DMS114 treated with DMSO at 0.1 percent for 48 hours (cell line): ENCODE results near the gene FOXP1.

Experiments used
- DNase-seq: peaks from one replicate; lab custom pipeline; 2025; ENCODE audit not compliant: unreplicated experiment; lab: John Stamatoyannopoulos, UW

Gene FOXP1

GRCh38 chr3:71433631-71434030 is 149.9 kb downstream of the FOXP1 start:
- no peak for DNase-seq

GRCh38 chr3:71432044-71432975 is 151.2 kb downstream of the FOXP1 start:
- DNase-seq, result no peak

DNA sequence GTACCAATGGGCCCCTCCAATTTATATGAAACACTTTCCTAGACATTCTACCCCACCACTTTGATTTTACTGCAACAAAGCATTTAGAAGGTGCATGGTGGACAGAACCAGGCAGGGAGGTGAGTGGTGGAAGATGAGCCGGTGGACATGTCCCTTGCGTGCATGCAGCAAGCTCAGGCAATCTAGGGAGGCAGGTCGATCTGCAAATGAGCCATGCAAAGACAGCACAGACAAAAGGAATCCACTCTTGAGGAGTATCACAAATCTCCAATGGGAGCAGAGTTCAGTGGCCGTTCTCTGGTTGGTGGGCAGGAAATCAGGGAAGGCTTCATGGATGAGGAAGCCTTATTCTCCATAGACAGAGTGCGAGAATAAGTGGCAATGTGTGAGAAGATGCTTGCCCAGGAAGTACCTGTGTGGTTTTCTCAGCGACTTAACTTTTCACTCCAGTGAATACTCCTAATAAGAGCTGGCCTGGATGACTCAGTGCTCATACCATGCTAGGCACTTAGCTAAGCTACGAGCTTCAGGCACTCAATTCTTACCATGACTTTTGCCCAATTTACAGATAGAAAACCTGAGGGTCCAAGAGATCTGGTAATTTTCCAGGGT is 152.5 kb downstream of the FOXP1 start:
- DNase-seq, result no peak

- no peak for DNase-seq
Measured at GRCh38 chr3:71429597-71429988, 153.9 kb downstream of the FOXP1 start.

GRCh38 chr3:71428841-71429596 is 154.5 kb downstream of the FOXP1 start:
- DNase-seq, result no peak

DNA sequence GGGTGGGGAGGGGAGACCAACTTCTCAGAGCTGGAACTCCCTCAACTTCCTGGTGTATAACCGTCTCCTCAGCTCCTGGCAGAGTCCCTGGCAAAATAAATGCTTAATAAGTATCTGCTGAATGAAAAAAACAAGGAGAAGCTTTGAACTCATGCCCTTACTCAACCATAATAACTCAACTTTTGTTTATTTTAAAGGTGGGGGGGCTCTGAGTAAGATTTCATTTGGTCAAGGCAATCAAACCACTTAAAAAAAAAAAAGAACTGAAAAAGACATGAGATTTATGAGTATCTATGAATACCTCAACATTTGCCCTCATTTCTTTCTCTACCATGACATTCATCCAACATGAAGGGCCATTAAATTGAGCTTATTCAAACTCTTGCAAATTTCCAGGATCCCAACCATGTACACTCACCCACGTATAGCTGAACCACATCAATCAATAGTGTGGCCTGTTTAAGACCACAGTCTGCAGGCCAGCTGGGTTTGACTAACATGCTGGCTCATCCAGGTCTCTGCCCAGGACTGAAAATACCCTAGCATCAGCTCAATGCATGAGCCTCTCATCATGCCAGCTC is 157.9 kb downstream of the FOXP1 start:
- no peak for DNase-seq

GRCh38 chr3:71423151-71423906 is 160.2 kb downstream of the FOXP1 start:
- no peak for DNase-seq

DNA sequence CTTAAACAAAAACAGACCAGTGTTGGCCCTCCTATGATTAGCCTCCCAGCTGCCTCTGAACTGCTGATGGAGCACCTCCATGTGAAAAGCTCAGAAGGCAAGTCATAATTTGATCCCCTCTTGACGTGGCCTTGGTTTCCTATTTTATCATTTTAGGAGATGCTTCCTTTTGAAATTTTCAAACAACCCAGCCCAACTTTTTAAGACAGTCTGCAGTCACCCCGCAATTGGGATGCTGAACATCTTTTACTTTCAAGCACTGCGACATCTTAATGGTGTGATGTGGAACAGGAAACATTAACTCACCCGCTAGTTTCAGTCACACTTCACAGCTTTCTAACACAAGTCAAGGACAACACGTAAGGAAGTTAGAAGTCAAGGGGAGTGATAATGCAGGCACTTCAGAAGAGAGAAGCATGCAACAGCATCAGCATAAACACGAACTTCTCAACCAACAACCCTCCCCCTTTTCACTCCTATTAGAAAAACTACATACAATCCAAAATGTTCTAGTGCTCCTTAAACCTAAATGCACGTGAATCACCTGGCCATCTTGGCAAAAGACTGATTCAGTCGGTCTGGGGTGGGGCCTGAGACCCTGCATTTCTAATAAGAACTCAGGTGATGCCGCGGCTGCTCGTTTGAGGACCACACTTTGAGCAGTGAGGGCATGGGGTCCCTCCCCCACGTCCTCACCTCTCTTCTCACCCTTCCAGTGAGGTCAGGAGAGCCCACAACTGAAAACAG is 161.5 kb downstream of the FOXP1 start:
- DNase-seq, result no peak

DNA sequence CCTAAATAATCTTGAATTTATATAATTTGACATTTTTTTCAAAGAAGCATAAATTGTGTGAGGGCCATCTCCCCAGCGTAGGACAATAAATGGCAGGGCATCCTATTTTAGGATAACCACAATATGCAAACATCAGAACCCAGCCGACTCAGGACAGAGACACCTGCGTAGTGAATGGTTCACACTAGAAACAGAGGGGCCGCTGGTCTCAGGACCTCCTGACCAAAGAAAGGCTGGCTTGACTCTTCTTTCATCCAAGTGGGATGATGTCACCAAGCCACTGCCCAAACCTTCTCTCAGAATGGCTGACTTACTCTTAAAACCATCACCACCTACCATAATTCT is 162.1 kb downstream of the FOXP1 start:
- DNase-seq, result no peak

GRCh38 chr3:71419369-71419768 is 164.2 kb downstream of the FOXP1 start:
- no peak for DNase-seq

GRCh38 chr3:71417791-71418190 is 165.7 kb downstream of the FOXP1 start:
- DNase-seq, result no peak

DNA sequence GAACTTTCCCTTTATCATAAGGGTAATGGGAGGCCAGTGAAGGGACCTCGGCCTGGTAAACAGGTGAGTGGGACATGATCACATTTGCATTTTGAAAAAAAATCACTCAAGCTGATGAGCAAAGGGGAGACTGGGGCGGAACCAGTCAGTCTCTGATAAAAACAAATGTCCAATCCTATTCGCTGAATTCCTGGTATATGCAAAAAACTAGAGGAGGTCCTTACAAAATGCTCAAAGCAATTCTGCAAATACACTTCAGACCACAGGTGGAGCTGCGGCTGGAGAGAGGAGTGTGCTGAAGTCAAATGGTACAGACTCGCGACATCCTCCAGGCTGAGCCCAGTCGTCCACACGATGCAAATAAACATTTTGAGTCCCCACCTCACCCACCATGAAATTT is 166.7 kb downstream of the FOXP1 start:
- DNase-seq, result no peak

DNA sequence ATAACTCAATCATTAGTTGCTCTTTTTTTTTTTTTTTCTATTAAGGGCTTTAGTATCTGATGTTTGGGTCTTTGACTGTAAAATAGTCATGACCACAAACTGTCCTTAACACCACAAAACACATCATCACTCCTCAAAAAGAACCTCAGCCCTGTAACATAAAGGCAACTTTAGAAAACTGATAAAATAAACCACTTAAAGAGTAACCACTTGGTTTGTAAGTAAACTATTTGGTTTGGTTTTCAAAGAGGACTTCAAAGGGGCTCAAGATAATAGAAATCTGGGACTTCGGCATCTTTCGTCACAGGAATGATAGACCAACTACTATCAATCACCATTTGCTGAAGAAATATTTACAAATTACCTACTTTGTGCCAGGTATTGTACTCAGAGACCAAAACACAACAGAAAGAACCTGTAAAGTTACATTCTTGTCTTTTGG is 167.8 kb downstream of the FOXP1 start:
- no peak for DNase-seq

DNA sequence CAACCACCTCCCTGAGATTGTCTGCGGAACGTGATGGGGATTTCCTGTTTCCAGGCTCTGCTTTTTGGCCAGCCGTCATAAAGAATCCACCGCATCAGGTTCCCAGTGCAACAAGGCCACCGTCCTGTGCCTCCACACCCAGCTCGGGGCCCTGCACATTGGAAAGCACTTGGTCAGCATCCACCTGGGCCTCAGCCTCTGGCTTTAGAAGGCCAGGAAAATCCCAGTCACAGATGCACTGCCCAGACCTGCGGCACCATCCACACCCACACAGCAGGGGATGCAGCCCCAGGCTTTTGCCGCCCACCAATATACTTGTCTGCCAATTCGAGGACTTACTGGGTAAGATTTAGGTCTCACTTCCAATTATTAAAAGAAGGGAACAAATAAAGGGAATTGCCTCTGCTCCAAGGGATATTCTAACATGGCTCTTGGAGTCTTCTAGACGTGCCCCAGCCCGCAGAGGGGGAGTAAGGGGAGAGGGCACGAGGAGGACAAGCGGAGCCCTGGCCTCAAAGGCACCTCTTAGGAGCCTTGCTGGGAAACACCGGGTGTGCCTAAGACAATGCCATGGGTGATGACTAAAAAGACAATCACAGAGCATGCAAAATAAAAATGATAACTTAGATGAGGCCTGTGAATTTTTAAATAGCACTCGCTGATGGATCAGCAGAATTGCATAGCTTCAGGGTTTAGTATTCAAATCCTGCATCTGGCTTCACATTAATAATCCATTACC is 169.2 kb downstream of the FOXP1 start:
- DNase-seq, result no peak

- no peak for DNase-seq
Measured at GRCh38 chr3:71413572-71413971, 170.0 kb downstream of the FOXP1 start.

DNA sequence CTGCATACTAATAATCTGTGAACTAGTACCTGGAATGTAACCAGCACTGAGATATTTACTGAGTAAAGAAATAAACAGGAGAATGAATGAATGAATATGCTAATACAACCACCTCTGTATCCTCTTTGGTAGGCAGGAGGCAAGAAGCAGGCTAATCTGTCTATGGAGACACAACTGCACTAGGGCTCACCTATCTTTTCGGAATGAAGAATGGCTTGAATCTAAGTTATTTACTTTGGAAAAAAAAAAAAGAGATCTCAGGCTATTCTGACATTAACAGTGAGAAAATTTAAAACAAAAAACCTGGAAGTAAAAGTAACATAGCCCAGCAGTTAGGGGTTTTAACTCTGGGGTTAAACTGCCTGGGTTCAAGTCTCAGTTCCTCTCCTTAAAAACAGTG is 174.2 kb downstream of the FOXP1 start:
- DNase-seq, result no peak

- no peak for DNase-seq
Measured at GRCh38 chr3:71408903-71409302, 174.6 kb downstream of the FOXP1 start.

GRCh38 chr3:71407823-71408222 is 175.7 kb downstream of the FOXP1 start:
- DNase-seq, result no peak
